Kidney tubule cell (primary cell): ENCODE data around the gene SH3TC1.
A peak's percentile ranks its signal among the peaks of the same experiment; 100 is the strongest.

ENCODE experiments used
- DNase-seq: peaks from one replicate; pipeline ENCODE4 v3.0.0-alpha.2; 2018; ENCODE audit warnings: low spot score

Gene SH3TC1

GRCh38 chr4:8229331-8229975 lies 30.4 kb downstream of the SH3TC1 start:
- DNase-seq, result no peak

- no peak for DNase-seq
These were observed 30.9 kb downstream of the SH3TC1 start for GRCh38 chr4:8230033-8230432.

GRCh38 chr4:8230891-8231290 lies 31.8 kb downstream of the SH3TC1 start:
- no peak for DNase-seq

GRCh38 chr4:8231551-8232049 lies 32.5 kb downstream of the SH3TC1 start:
- DNase-seq, result no peak

GRCh38 chr4:8232748-8233147 lies 33.7 kb downstream of the SH3TC1 start:
- DNase-seq, result no peak

- no peak for DNase-seq
These were observed 34.8 kb downstream of the SH3TC1 start for GRCh38 chr4:8233672-8234484.

- DNase-seq, result no peak
These were observed 35.6 kb downstream of the SH3TC1 start for GRCh38 chr4:8234715-8235114.

- no peak for DNase-seq
These were observed 36.1 kb downstream of the SH3TC1 start for GRCh38 chr4:8235224-8235623.

- DNase-seq, result no peak
These were observed 36.6 kb downstream of the SH3TC1 start for GRCh38 chr4:8235686-8236085.

- DNase-seq, result no peak
These were observed 37.2 kb downstream of the SH3TC1 start for GRCh38 chr4:8236106-8236919.

GRCh38 chr4:8236920-8237195 lies 37.8 kb downstream of the SH3TC1 start:
- DNase-seq, result no peak

- DNase-seq, result no peak
These were observed 38.3 kb downstream of the SH3TC1 start for GRCh38 chr4:8237256-8237989.

- peak; percentile 9 for DNase-seq
These were observed 39.0 kb downstream of the SH3TC1 start for GRCh38 chr4:8238036-8238511.

GRCh38 chr4:8238515-8239053 lies 39.5 kb downstream of the SH3TC1 start:
- peak; percentile 11 for DNase-seq

- DNase-seq, result no peak
These were observed 40.1 kb downstream of the SH3TC1 start for GRCh38 chr4:8239226-8239625.

GRCh38 chr4:8239661-8240060 lies 40.6 kb downstream of the SH3TC1 start:
- DNase-seq, result no peak

- DNase-seq, result no peak
These were observed 41.3 kb downstream of the SH3TC1 start for GRCh38 chr4:8240211-8241041.

- no peak for DNase-seq
These were observed 42.2 kb downstream of the SH3TC1 start for GRCh38 chr4:8241211-8241779.

GRCh38 chr4:8241895-8242696 lies 43.0 kb downstream of the SH3TC1 start:
- peak; percentile 75 for DNase-seq
